Measurements from ENCODE around the gene SDK1. TPM values are rescaled to one million over a fixed set of nuclear protein-coding genes. Genes with fewer than 3 reads are reported as not detected.

Gene SDK1
- total and polyA plus RNA-seq, 2 of the 8 experiments (the other 6 are each of a cell fraction or from before 2014, with no cell fraction given): 3.3 to 7.2 TPM

- no peak for TF ChIP-seq CHD7 (IDR thresholded peaks at IDR 0.05; ENCODE audit: insufficient replicate concordance, low read length)
- TF ChIP-seq E2F6 (IDR thresholded peaks at IDR 0.05): no peak
- no peak for TF ChIP-seq CREB1 (IDR thresholded peaks at IDR 0.05)
- TF ChIP-seq GTF2F1 (IDR thresholded peaks at IDR 0.05; ENCODE audit: borderline replicate concordance, low read depth, low read length): no peak
- no peak for TF ChIP-seq RNF2 (IDR thresholded peaks at IDR 0.05; ENCODE audit: borderline replicate concordance, low read depth, low read length, missing control alignments, poor library complexity, severe bottlenecking)
- no peak for TF ChIP-seq ZNF274 (IDR thresholded peaks at IDR 0.05; ENCODE audit: borderline replicate concordance, extremely low read depth, low read length)
- TF ChIP-seq SUZ12 (IDR thresholded peaks at IDR 0.05; ENCODE audit: low read length): no peak
- TF ChIP-seq RBBP5 (IDR thresholded peaks at IDR 0.05; ENCODE audit: borderline replicate concordance, low read depth, low read length): no peak
- TF ChIP-seq TAF1 (IDR thresholded peaks at IDR 0.05; ENCODE audit: low read depth, low read length): no peak
These were observed 6.4 kb downstream of the SDK1 start (continued) for GRCh38 chr7:3307435-3307834.
